Amniotic epithelial cell (primary cell): ENCODE data around the gene DTWD2.
"Not testable (repeated sequence)": the region's sequence is repeated elsewhere in the genome, so short reads cannot be mapped to it uniquely, and the experiment has no call there.

Experiments used
- DNase-seq: peaks from one replicate; pipeline ENCODE4 v3.0.0-alpha.2; 2010; ENCODE audit warnings: low read depth

Gene DTWD2

GRCh38 chr5:118952306-118952705 lies 36.0 kb downstream of the DTWD2 start:
- not testable (repeated sequence) for DNase-seq

- DNase-seq = not testable (repeated sequence)
Observed at GRCh38 chr5:118950354-118950753, 38.0 kb downstream of the DTWD2 start.

- no peak for DNase-seq
Observed at GRCh38 chr5:118946138-118946800, 42.1 kb downstream of the DTWD2 start.

GRCh38 chr5:118937393-118938061 lies 50.8 kb downstream of the DTWD2 start:
- DNase-seq = peak; percentile 3

GRCh38 chr5:118933703-118934102 lies 54.6 kb downstream of the DTWD2 start:
- no peak for DNase-seq

- no peak for DNase-seq
Observed at GRCh38 chr5:118931564-118931963, 56.8 kb downstream of the DTWD2 start.

- no peak for DNase-seq
Observed at GRCh38 chr5:118924006-118924389, 64.3 kb downstream of the DTWD2 start.

- DNase-seq = no peak
Observed at GRCh38 chr5:118923295-118924005, 64.9 kb downstream of the DTWD2 start.

- no peak for DNase-seq
Observed at GRCh38 chr5:118921866-118922265, 66.5 kb downstream of the DTWD2 start.

GRCh38 chr5:118919016-118919415 lies 69.3 kb downstream of the DTWD2 start:
- DNase-seq = no peak

GRCh38 chr5:118918232-118918631 lies 70.1 kb downstream of the DTWD2 start:
- DNase-seq = no peak

GRCh38 chr5:118907536-118907935 lies 80.8 kb downstream of the DTWD2 start:
- DNase-seq = not testable (repeated sequence)

GRCh38 chr5:118906947-118907346 lies 81.4 kb downstream of the DTWD2 start:
- DNase-seq = no peak

- no peak for DNase-seq
Observed at GRCh38 chr5:118905196-118905595, 83.2 kb downstream of the DTWD2 start.

GRCh38 chr5:118902656-118903438 lies 85.5 kb downstream of the DTWD2 start:
- DNase-seq = no peak

GRCh38 chr5:118894709-118895108 lies 93.6 kb downstream of the DTWD2 start:
- peak; percentile 20 for DNase-seq

- DNase-seq = no peak
Observed at GRCh38 chr5:118891252-118891651, 97.1 kb downstream of the DTWD2 start.

- DNase-seq = no peak
Observed at GRCh38 chr5:118889165-118889564, 99.2 kb downstream of the DTWD2 start.

- DNase-seq = no peak
Observed at GRCh38 chr5:118888556-118888955, 99.8 kb downstream of the DTWD2 start.

GRCh38 chr5:118883362-118883761 lies 105.0 kb downstream of the DTWD2 start:
- no peak for DNase-seq

- no peak for DNase-seq
Observed at GRCh38 chr5:118882666-118883065, 105.7 kb downstream of the DTWD2 start.

GRCh38 chr5:118876852-118877251 lies 111.5 kb downstream of the DTWD2 start:
- not testable (repeated sequence) for DNase-seq
